K562 (cell line): ENCODE data around the gene POLR3E. TPM values are rescaled to one million over a fixed set of nuclear protein-coding genes. Genes with fewer than 3 reads are reported as not detected.

Experiments used
- CAMTA2 ChIP-seq: fragments of 250-450 bp; sonication (Bioruptor Pico); conservative IDR thresholded peaks from 2 replicates; pipeline ENCODE4 v1.5.1; 2022
- SLC30A9 ChIP-seq: fragments of 250-450 bp; sonication (Bioruptor Pico); IDR thresholded peaks from 2 replicates; pipeline ENCODE4 v1.8.0; 2022; ENCODE audit warnings: mild to moderate bottlenecking, moderate library complexity
- ZFP36 ChIP-seq: fragments of 150-350 bp; IDR thresholded peaks from 2 replicates; pipeline ENCODE4 v1.6.1; 2018; ENCODE audit warnings: low read length, low read depth; ENCODE audit not compliant: partially characterized antibody
- ZNF77 ChIP-seq: fragments of 250-450 bp; sonication (Bioruptor Pico); IDR thresholded peaks from 2 replicates; pipeline ENCODE4 v1.5.0; 2020
- polyA plus RNA-seq, 8 experiments: library from polyadenylated mRNA; depleted of rRNA in 4 of 8; stranded (reverse) in 5 of 8; unstranded in 3 of 8; fragments of >200 nt; fragmentation: Nextera tagmentation in 2 of 8; fragmentation: Illumina TruSeq in 1 of 8; extraction: Ambion mirVana in 2 of 8; extraction: Trizol in 1 of 8; gene quantifications; 2 replicates each; pipeline versions ENCODE4 v1.2.1 to v1.2.3, GENCODE V29; 2011 to 2014; ENCODE audit warnings: inconsistent platforms in 1 of 8, missing spikeins in 1 of 8
- total RNA-seq, 7 experiments: library from RNA; depleted of rRNA in 6 of 7; stranded (reverse); fragments of >200 nt in 6 of 7; fragmentation: Illumina TruSeq in 2 of 7; extraction: Trizol in 2 of 7; gene quantifications; 2 replicates each; pipeline versions ENCODE4 v1.2.1 to v1.2.3, GENCODE V29; 2011 to 2021; ENCODE audit warnings: low replicate concordance in 1 of 7
- TF ChIP-seq, protein P1 (sequence below): sonication (generic); formaldehyde crosslinking; IDR thresholded peaks from 2 replicates; pipeline ENCODE4 v1.8.0; 2023; ENCODE audit warnings: mild to moderate bottlenecking, missing genetic modification reagents
- TF ChIP-seq, protein P2 (sequence below): fragments of 200-600 bp; sonication (generic); IDR thresholded peaks from one replicate; pipeline ENCODE4 v1.6.1; 2012; ENCODE audit warnings: mild to moderate bottlenecking, low read depth, low read length, inconsistent platforms

Gene POLR3E
- total and polyA plus RNA-seq, 9 of the 15 experiments (the other 6 are each of a cell fraction or from before 2014, with no cell fraction given) = 17.7 to 151 (median 82.6) TPM

DNA sequence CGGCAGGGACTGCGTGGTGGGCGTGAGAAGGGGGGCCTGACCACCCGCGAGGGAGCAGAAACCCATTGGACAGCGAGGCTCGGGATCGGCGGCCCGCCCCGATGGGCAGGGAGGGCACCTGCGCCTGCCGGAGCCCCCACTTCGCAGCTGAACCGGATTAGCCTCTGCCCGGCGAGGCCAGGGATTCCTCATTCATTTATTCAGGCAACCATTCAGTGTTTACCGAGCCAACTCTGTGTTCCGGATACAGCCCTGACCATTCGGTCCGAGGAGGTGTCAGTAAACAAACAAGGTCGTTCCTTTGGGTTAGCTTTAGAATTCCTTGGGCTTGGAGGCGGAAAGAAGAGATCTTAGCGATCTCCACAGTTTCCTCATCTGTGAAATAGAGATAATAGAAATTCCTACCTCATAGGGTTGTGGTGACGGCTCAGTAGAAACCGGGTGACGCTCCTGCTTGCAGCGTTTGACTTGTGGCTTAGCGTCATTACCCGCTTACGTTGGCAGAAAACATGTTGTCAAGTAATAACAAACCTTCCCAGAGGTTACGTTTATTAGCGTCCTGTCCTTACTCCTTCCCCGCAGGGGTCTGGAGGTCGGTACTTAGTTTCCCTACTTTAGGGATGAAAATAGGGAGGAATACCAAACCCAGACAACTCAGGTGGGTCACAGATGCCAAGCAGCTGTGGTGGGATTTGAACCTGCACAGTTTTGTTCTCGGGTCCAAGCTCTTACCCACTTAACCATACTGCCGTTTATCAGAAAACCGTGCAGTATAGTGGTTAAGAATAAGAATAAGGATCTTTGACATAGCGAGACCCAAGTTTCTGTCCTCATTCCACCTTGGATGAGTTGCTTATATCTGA is 893 bp downstream of the POLR3E start (continued):
- TF ChIP-seq, protein P1, sequence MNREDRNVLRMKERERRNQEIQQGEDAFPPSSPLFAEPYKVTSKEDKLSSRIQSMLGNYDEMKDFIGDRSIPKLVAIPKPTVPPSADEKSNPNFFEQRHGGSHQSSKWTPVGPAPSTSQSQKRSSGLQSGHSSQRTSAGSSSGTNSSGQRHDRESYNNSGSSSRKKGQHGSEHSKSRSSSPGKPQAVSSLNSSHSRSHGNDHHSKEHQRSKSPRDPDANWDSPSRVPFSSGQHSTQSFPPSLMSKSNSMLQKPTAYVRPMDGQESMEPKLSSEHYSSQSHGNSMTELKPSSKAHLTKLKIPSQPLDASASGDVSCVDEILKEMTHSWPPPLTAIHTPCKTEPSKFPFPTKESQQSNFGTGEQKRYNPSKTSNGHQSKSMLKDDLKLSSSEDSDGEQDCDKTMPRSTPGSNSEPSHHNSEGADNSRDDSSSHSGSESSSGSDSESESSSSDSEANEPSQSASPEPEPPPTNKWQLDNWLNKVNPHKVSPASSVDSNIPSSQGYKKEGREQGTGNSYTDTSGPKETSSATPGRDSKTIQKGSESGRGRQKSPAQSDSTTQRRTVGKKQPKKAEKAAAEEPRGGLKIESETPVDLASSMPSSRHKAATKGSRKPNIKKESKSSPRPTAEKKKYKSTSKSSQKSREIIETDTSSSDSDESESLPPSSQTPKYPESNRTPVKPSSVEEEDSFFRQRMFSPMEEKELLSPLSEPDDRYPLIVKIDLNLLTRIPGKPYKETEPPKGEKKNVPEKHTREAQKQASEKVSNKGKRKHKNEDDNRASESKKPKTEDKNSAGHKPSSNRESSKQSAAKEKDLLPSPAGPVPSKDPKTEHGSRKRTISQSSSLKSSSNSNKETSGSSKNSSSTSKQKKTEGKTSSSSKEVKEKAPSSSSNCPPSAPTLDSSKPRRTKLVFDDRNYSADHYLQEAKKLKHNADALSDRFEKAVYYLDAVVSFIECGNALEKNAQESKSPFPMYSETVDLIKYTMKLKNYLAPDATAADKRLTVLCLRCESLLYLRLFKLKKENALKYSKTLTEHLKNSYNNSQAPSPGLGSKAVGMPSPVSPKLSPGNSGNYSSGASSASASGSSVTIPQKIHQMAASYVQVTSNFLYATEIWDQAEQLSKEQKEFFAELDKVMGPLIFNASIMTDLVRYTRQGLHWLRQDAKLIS = no peak; the same call in 1 of the 2 replicates
- TF ChIP-seq, protein P2, sequence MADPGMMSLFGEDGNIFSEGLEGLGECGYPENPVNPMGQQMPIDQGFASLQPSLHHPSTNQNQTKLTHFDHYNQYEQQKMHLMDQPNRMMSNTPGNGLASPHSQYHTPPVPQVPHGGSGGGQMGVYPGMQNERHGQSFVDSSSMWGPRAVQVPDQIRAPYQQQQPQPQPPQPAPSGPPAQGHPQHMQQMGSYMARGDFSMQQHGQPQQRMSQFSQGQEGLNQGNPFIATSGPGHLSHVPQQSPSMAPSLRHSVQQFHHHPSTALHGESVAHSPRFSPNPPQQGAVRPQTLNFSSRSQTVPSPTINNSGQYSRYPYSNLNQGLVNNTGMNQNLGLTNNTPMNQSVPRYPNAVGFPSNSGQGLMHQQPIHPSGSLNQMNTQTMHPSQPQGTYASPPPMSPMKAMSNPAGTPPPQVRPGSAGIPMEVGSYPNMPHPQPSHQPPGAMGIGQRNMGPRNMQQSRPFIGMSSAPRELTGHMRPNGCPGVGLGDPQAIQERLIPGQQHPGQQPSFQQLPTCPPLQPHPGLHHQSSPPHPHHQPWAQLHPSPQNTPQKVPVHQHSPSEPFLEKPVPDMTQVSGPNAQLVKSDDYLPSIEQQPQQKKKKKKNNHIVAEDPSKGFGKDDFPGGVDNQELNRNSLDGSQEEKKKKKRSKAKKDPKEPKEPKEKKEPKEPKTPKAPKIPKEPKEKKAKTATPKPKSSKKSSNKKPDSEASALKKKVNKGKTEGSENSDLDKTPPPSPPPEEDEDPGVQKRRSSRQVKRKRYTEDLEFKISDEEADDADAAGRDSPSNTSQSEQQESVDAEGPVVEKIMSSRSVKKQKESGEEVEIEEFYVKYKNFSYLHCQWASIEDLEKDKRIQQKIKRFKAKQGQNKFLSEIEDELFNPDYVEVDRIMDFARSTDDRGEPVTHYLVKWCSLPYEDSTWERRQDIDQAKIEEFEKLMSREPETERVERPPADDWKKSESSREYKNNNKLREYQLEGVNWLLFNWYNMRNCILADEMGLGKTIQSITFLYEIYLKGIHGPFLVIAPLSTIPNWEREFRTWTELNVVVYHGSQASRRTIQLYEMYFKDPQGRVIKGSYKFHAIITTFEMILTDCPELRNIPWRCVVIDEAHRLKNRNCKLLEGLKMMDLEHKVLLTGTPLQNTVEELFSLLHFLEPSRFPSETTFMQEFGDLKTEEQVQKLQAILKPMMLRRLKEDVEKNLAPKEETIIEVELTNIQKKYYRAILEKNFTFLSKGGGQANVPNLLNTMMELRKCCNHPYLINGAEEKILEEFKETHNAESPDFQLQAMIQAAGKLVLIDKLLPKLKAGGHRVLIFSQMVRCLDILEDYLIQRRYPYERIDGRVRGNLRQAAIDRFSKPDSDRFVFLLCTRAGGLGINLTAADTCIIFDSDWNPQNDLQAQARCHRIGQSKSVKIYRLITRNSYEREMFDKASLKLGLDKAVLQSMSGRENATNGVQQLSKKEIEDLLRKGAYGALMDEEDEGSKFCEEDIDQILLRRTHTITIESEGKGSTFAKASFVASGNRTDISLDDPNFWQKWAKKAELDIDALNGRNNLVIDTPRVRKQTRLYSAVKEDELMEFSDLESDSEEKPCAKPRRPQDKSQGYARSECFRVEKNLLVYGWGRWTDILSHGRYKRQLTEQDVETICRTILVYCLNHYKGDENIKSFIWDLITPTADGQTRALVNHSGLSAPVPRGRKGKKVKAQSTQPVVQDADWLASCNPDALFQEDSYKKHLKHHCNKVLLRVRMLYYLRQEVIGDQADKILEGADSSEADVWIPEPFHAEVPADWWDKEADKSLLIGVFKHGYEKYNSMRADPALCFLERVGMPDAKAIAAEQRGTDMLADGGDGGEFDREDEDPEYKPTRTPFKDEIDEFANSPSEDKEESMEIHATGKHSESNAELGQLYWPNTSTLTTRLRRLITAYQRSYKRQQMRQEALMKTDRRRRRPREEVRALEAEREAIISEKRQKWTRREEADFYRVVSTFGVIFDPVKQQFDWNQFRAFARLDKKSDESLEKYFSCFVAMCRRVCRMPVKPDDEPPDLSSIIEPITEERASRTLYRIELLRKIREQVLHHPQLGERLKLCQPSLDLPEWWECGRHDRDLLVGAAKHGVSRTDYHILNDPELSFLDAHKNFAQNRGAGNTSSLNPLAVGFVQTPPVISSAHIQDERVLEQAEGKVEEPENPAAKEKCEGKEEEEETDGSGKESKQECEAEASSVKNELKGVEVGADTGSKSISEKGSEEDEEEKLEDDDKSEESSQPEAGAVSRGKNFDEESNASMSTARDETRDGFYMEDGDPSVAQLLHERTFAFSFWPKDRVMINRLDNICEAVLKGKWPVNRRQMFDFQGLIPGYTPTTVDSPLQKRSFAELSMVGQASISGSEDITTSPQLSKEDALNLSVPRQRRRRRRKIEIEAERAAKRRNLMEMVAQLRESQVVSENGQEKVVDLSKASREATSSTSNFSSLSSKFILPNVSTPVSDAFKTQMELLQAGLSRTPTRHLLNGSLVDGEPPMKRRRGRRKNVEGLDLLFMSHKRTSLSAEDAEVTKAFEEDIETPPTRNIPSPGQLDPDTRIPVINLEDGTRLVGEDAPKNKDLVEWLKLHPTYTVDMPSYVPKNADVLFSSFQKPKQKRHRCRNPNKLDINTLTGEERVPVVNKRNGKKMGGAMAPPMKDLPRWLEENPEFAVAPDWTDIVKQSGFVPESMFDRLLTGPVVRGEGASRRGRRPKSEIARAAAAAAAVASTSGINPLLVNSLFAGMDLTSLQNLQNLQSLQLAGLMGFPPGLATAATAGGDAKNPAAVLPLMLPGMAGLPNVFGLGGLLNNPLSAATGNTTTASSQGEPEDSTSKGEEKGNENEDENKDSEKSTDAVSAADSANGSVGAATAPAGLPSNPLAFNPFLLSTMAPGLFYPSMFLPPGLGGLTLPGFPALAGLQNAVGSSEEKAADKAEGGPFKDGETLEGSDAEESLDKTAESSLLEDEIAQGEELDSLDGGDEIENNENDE = no peak
- TF ChIP-seq CAMTA2 (CRISPR knock-in tag) (no peak), ZFP36 (no peak), SLC30A9 (no peak), ZNF77 (no peak)
